ENCODE measurements around the gene PPP2R2C.

DNA sequence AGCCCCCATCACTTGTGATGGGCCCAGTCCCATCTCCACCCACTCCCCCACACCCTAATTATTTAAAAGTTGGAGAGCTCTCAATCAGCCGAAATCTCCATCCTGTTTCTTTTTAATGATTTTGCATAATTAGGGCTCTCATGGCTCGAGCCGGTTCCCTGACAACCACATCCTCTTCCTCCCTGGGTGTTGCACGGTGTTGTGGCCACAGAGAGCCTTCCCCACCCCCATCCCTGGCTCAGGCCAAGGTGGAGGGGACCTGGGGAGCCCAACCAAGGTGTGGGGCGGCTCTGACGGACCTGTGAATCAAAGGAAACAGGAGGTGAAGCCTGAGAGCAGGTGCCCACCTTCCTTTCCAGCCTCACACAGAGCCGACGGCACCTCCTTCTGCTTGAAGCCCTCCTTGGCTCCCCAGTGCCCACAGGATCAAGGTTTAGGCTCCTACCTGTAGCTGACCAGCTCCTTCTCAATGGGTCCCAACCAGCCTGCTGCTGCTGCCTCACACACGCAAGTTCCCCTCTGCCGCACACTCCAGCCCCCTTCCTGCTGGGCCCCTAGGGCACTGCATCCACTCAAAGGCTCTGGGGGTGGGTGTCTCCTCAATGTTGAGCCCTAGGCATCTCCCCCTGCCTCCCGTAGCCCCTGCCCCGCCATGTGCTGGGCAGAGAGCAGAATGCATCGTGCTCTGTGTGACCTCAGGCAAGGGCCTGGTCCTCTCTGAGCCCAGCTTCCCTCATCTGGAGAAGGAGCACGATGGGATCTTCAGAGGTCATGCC, 134.1 kb downstream of the PPP2R2C start:
- TF ChIP-seq CTCF (IDR thresholded peaks at IDR 0.05 in 2 of 3, conservative IDR thresholded peaks at IDR 0.05 in 1 of 3; ENCODE audit: borderline replicate concordance in 1 of 3, insufficient read depth in 1 of 3, low read depth in 2 of 3, low read length in 2 of 3) (no peak), EZH2 (IDR thresholded peaks at IDR 0.05) (no peak), SIN3A (IDR thresholded peaks at IDR 0.05; ENCODE audit: low read depth) (no peak), POLR2A (IDR thresholded peaks at IDR 0.05; ENCODE audit: borderline replicate concordance, extremely low read depth, insufficient read depth, insufficient read length) (no peak), SP1 (IDR thresholded peaks at IDR 0.05; ENCODE audit: low read depth) (no peak), MAX (IDR thresholded peaks at IDR 0.05) (no peak), SRF (IDR thresholded peaks at IDR 0.05; ENCODE audit: low read depth) (no peak), ZNF274 (IDR thresholded peaks at IDR 0.05; ENCODE audit: low read depth, low read length) (no peak), RAD21 (IDR thresholded peaks at IDR 0.05; ENCODE audit: low read depth) (no peak), POLR2AphosphoS5 (IDR thresholded peaks at IDR 0.05; ENCODE audit: low read depth, low read length) (no peak)
- TF ChIP-seq, protein P1, sequence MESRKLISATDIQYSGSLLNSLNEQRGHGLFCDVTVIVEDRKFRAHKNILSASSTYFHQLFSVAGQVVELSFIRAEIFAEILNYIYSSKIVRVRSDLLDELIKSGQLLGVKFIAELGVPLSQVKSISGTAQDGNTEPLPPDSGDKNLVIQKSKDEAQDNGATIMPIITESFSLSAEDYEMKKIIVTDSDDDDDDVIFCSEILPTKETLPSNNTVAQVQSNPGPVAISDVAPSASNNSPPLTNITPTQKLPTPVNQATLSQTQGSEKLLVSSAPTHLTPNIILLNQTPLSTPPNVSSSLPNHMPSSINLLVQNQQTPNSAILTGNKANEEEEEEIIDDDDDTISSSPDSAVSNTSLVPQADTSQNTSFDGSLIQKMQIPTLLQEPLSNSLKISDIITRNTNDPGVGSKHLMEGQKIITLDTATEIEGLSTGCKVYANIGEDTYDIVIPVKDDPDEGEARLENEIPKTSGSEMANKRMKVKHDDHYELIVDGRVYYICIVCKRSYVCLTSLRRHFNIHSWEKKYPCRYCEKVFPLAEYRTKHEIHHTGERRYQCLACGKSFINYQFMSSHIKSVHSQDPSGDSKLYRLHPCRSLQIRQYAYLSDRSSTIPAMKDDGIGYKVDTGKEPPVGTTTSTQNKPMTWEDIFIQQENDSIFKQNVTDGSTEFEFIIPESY (IDR thresholded peaks at IDR 0.05; ENCODE audit: extremely low read depth, insufficient replicate concordance, low read length): no peak

Data from HCT116 (cell line).